ENCODE results near the gene MAP3K5.

The MAP3K5 gene

DNA sequence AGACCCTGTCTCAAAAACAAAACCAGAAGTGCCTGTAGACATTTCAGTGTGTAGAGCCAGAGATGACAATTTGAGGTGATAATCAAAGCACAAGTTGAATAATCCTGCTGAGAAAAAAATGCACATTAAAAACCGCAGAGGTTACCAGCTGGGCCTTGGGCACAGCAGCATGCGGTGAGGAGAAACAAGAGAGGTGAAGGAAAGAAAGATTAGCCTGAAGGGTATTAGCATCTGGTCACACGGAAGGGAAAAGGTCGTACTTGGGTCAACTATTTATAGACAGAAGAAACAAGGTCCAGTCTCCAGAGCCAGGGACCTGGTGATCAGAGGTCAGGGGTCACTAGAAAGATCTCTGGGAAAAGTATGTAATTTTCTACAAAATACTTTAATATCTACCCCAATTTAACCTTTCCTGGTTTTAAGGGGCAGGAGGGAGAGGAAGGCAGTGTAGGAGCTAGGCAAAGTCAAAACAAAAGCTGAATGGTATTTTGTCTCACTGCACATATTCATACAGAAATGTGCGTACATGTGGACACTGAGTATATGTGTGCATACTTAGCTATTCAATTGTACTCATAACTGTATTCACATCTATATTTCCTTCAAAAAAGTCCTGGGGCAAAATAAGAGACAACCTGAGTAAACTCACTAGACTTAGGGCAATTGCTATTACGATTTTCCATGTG lies 252.2 kb downstream of the MAP3K5 start:
- no peak for DNase-seq (ENCODE audit: low read depth)

DNA sequence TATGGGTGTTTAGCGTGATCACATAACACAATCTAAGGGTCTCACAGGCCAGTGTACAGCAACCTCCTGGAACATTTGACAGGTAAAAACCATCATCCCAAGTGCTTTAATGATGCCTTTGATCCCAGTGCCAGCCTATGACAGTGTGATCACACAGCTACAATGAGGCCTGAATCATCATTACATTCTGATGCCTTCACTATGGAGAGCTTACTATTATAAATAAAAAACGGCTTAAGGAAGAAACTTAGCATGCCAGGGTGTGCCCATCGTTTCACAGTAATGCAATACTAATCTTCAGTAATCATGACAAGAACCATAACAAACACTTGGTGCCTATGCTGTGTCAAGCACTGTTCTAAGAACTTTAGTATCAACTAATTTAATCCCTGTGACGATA lies 253.4 kb downstream of the MAP3K5 start:
- DNase-seq (ENCODE audit: low read depth): no peak

DNA sequence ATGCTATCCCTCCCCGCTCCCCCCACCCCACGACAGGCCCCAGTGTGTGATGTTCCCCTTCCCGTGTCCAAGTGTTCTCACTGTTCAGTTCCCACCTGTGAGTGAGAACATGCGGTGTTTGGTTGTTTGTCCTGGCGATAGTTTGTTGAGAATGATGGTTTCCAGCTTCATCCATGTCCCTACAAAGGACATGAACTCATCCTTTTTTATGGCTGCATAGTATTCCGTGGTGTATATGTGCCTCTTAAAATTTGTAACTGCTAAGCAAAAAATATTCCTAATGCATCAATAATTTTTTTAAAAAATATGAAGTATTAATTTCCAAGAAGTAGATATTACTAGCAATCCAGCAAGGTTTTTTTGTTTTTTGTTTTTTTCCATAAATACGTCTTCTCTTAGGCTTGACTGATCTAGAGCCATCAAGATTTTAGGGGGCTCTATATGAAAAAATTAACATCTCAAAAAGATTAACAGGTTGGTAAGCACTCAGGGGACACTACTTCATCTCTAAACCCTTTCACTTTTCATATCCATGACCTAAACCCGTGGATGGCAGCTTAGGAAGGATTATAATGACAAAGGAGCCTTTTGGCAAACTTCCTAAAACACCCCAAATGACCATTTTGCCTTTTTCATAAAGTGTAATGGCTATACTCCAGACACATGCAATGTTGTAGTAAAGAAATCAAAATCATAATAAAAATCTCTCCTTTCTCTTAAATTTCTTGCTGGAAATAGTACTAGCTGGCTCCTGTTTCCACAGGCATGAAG lies 256.2 kb downstream of the MAP3K5 start:
- DNase-seq (ENCODE audit: low read depth): no peak

DNA sequence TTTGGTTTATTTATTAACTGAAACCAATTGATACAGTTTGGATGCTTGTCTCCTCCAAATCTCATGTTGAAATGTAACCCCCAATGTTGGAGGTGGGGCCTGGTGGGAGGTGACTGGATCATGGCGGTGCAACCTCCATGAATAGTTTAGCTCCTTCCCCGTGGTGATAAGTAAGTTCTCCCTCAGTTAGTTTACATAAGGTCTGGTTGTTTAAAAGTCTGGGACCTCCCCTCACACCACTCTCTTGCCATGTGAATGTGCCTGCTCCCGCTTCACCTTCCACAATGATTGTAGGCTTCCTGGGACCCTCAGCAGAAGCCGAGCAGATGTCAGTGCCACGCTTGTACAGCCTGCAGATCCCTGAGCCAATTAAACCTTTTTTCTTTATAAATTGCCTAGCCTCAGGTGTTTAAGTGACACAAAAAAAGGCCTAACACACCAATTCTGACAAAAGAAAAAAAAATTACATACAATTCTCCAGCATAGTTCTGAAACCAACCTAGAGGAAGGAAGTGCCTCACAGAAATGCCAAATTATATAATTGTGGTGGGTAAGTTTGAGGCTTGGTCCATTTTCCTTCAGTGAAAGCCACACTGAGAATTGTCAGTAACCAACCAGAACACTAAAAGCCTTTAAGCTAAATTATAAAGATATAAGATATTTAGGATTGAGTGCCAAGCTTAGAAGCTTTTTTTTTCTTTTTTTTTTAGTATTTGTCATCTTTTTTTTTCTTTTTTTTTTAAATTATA lies 257.1 kb downstream of the MAP3K5 start:
- no peak for DNase-seq (ENCODE audit: low read depth)

DNA sequence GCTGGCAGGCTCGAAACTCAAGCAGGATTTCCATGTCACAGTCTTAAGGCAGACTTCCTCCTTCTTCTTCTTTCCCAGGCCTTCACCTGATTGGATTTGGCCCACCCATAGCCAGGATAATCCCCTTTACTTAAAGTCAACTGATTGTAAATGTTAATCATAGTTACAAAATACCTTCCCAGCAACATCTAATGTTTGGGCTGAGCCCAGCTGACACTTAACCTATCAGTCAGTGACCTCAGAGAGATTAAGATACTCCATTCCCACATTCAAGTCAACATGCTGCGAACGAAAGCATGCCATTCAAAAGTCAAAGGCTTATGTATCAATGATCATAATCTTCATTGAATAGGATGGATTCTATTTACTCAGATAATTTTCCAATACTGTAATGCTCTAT lies 258.0 kb downstream of the MAP3K5 start:
- DNase-seq (ENCODE audit: low read depth): no peak

DNA sequence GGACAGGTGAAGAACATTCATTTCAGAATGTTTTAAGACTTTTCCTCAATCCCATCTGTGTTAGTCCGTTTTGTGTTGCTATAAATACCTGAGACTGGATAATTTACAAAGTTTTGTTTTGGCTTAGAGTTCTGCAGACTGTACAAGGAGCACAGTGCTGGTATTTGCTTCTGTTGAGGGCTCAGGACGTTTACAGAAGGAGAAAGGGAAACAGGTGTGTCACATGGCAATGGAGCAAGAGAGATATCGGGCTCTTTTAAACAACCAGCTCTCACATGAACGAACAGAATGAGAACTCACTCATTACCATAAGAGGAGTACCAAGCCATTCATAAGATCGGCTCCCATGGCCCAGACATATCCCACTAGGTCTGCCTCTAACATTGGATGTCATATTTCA lies 258.8 kb downstream of the MAP3K5 start:
- DNase-seq (ENCODE audit: low read depth): no peak

DNA sequence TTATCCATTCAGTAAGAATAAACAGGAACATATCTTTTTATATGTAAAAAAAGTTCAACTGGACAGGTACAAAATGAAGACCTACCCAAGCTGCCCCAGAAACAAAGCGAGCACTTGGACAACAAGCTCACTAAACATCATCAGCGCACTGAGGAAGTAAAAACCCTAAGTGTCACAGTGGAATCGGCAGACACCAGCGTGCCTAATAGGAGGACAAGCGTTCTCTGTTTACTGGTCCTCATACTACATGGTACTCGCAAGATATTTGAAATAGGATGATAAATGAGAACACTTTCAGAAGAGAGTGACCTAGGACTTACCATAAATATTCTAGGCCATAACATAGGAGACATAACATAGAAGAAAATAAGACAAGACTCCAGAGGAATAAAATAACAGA lies 260.2 kb downstream of the MAP3K5 start:
- no peak for DNase-seq (ENCODE audit: low read depth)

DNA sequence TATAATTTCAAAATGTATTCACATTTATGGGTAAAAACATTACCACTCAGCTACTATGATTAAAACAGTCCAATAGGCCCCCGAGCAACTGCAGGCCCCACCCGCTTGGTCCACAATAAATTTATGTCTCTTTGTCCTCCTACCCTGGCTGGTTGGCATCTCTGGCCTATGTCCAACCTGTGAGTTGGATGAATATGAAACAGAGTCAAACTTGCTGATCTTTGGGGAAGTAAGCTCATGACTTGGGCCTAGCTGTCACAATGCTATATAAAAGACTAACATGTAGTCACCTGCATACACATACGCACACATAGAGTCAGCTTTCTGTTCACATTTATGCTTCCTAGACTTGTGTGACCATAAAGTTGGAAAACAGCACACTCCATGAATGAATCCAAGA lies 262.6 kb downstream of the MAP3K5 start:
- DNase-seq (ENCODE audit: low read depth): no peak

DNA sequence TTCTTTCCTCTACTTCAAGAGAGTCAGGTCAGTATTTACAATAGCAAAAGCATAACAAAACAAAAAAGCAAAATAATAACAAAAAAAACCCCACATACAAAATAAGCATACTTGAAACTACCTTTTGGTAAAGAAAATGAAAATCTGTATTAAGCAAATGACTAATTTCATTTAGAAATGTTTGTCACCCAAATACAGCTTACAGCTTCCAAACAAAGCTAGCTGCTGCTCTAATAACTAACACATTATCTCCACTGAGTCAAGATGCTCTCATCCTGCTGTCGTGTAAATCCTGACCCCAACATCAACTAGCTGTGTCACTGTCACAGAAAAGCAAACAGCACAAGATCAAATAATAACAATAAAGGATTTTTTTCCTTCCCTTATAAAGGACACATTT lies 263.8 kb downstream of the MAP3K5 start:
- no peak for DNase-seq (ENCODE audit: low read depth)

DNA sequence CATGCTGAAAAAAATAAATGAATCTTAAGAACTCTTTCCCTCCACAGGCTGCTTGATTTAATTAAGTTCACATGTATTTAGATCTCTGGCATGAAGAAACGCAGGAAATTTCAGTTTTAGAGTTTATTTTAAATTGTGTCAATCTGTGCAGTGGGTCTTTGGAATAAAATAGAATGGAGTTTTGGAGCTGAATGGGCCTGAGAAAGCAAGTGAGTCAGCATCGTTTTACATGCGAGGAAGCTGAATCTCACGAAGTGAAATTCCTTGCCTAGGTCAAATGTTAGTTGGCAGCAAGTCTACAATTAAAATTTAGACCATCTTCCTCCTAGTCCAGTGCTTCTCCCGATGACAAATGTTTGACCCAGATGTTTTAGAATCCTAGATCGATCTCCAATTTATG lies 264.4 kb downstream of the MAP3K5 start:
- no peak for DNase-seq (ENCODE audit: low read depth)

DNA sequence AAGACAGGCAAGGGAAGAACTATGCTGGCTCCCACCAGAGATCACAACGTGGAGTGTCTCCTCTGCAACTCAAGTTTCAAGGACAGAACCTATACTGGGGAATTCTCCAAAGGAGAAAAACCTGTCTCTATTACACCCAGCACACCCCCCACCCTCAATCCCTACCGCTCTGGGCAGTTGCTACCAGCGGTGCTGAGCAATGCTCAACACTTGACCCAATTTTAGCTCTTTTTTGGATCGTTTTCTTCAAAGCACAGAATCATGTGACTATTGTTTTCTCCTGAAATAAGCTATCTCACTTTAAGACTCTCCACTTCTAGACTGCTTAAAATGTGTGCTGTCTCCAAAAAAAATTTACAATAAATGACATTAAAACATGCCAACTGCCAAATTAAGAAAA lies 265.3 kb downstream of the MAP3K5 start:
- DNase-seq (ENCODE audit: low read depth): no peak

DNA sequence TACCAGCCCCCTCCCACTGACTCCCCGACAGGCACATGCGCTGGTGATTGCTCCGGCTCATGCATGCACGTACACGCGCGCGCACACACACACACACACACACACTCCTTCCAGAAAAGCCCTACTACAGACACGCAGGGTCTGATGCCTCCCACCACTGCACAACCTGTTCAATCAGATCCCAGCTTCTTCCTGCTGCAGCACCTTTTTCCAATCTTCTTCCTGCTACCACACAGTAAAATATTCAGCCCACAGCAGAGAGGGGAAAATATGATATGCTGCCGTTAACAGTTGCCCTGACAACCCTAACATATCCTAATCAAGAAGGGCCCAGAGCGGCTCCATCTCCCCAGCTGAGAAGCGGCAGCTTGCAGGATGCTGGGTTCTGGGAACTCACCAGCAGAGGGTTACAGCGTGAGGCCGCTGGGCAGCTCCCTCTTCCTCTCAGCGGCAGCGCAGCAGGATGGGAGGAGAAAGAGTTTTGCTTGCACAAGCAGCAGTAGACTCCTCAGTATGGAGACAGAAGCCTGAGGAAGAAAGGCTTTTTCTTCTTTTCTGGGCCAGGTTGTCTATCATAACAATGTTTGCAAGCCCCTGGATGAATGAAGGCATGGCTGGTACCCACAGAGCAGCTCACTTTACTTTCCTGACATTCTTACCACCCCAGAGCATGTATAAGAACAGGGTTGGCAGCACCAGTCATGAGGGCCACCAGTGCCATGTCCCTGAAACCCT lies 265.9 kb downstream of the MAP3K5 start:
- peak; percentile 78 for DNase-seq (ENCODE audit: low read depth)

DNA sequence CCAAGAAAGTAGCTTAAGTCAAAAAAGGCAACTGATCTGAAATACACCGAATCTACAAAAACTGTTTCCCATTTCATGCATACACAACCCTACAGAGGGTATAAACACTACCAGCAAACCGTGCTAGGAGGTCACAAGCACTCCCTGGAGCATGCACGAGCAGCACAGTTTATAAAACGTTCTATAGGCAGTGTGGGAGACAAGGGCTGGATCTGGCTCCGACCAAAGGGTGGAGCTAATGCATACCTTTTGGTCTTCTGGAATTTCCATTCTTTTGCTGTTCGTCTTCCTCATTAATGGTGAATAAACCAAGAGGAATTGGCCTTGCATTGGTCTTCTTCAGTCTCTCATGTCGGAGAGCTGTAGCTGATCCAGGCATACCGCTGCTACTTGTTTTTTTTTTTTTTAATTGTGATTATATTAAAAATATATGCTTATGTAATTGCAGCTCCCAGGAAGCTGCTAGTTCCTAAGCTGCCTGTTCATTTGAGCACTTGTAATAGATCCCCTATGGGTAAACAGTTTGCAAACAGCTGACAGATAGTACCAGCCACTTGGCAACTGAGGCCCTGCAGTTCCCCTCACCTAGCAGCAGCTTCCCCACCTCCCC lies 266.6 kb downstream of the MAP3K5 start:
- DNase-seq (ENCODE audit: low read depth): no peak

DNA sequence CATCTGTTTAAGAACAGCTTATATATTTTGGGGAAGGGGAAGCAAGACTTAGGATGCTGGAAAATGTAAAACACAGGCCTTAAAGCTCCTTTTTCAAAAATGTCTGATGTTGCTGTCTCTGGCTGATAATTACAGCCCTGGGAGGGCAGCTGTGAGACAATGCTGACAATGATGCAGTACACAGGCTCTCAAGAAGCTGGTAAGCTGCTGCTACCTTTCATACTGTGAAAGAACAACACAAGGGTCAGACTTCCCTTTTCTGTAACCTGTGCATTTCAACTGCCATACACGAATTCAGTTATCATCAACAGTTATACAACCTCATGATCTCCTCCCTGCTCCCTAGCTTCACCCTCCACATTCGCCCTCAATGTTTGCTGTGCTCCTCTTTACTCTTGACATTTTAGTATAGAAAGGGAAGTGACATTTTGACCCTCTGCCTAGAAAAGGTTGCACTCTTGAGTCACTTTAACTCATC lies 267.3 kb downstream of the MAP3K5 start:
- no peak for DNase-seq (ENCODE audit: low read depth)

DNA sequence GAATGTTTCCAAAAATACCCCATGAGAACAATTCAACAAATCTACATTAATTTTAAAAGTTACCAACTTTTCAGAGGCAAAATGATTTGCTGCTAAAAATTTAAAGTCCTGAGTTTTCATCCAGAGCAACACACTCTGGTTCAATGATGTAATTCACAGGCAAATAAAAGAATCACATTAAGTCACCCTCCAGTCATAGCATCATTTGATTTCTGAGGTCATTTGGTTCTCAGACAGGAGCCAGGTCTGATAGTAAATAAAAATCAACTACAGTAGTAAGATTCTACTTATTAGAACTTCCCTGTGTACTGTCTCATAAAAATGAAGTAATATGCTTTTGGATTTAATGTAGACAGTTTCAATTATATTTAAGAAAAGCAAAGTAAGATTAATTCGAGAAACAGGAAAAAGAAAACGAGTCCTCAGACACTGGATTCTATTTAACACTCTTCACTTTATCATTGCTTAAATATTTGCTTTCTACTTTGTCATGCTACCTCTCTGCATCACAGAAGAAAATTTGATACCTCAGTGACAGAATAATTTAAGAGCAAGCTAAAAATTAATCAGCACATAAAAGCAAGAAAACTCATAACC lies 267.8 kb downstream of the MAP3K5 start:
- DNase-seq (ENCODE audit: low read depth): no peak

DNA sequence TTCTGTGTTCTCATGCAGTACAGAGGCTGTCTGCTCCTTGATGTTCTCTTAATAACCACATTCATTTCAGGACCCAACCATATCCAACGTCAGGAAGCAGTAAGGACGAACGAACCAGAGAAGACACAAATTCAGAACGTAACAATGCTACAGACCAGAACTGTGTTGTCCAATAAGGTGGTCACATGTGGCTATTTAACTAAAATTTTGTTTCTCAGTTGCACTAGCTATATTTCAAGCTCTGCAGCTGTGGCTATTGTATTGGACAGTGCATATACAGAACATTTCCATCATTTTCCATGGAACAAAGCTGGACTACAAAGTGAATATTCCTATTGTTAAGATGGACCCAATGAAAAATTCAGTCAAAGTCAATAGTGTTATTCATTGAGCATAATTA lies 269.1 kb downstream of the MAP3K5 start:
- DNase-seq (ENCODE audit: low read depth): no peak

DNA sequence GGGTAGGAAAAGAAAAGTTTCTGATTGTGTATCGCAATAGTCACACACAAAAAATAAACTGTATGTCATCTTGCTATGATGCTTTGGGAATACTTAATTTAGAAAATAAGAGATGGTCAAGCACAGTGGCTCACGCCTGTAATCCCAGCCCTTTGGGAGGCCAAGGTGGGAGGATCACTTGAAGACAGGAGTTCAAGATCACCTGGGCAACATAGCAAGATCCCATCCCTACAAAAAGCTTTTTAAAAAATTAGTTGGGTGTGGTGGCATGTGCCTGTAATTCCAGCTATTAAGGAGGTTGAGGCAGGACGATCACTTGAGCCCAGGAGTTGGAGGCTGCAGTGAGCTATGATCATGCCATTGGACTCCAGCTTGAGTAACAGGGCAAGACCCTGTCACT lies 269.6 kb downstream of the MAP3K5 start:
- no peak for DNase-seq (ENCODE audit: low read depth)

DNA sequence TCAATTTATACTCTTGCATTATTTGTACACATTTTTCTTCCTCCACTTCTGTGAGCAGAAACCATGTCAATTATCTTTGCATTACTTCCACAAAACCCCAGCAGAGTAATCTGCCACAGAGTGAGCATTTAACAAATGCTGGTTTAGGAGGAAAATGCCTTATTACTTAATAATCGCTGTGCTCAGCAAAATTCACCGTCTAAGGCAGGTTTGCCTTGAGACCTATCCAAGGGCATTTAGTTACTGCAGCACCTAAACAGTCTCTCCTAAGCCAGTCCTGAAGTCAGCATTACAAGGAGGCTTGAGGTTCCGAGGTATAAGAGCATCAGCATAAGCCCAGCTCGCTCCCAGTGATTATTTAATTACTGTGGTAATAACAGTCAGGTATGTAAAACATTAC lies 270.4 kb downstream of the MAP3K5 start:
- no peak for DNase-seq (ENCODE audit: low read depth)

DNA sequence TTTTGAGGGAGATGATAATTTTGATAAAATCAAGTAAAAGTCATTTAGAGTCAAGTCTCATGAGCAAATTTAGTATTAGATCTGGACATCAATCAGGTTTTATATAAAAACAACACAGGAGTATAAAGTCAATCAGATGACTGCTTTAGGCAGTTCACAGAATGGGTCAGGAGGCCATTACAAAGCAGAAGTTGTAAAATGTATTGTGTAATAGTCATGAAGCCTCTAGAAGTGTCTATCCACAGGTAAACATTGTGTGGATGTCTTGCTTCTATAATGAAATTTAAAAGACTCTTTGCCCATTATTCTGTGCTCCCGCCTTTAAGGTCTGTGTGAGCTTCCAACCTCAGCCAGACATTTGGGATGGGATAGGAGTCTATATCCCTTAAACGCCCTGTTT lies 270.9 kb downstream of the MAP3K5 start:
- no peak for DNase-seq (ENCODE audit: low read depth)

DNA sequence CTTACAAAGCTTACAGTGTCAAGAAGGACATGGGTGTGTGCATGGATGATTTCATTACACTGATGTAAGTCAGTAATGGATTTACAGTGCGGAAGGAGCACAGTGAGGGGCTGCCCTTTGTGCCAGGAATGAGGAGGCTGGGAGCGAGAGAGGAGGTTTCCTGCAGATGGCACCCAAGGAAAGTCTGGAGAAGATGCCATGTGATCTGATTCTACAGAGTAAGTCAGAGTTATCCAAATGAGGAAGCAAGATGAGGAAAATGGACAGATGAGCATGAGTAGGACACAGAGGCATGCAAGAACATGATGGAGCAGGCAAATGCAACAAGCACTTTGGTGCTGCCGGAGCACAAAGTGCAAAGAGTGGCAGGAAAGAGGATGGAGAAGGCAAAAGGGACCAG lies 271.8 kb downstream of the MAP3K5 start:
- DNase-seq (ENCODE audit: low read depth): no peak

DNA sequence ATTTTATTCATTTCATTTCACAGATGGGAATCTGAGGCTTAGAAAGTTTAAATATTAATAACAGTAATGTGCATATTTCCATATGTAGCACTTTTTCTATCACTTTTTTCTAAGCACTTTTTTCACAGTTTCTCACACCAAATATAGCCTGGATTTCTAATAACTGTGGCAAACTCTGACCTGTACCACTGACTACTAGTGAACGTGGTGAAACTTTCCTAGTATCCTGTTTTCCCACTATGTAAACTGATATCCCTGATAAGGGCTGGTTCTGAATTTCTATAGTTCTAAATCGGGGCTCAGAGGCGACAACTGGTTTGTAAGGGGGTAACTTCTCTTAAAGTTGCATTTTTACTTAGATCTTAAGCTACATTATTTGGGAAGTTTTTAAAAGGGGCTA lies 274.7 kb downstream of the MAP3K5 start:
- no peak for DNase-seq (ENCODE audit: low read depth)

DNA sequence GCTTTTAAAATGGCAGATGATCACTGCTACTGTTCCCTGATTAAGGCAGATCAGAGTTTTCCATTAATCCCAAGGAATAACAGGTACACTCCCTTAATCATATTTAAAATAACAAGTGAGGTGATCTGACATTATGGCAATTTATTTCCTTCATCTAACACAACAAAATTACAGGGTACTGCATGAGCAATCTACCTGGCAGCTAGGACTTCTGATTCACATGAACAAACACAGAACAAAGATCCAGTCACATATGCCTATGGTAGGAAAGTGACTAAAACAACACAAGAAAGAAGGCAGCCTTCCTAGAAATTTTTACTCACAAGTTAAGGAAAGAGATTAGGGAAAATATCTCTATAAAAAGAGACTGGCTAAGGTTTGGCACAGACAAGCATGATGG lies 275.3 kb downstream of the MAP3K5 start:
- DNase-seq (ENCODE audit: low read depth): no peak
